SIG-M5 treated with dmso at 0.1 percent for 504 hours (cell line): ENCODE data around the gene GNG3.

Experiments used
- DNase-seq: peaks from one replicate; lab custom pipeline; 2025; ENCODE audit not compliant: unreplicated experiment; lab: John Stamatoyannopoulos, UW

GNG3 gene

GRCh38 chr11:62755086-62755615 lies 47.7 kb downstream of the GNG3 start:
- no peak for DNase-seq

GRCh38 chr11:62757846-62758788 lies 50.6 kb downstream of the GNG3 start:
- DNase-seq = no peak
